Epithelial cell of proximal tubule (primary cell): ENCODE measurements around the gene FGFR2. TPM values are rescaled to one million over a fixed set of nuclear protein-coding genes. Genes with fewer than 3 reads are reported as not detected.

Experiments used
- DNase-seq: peaks from one replicate; pipeline ENCODE4 v3.0.0-alpha.2; 2011; ENCODE audit warnings: low read depth
- H3K4me3 ChIP-seq: 2 replicates; pipeline ENCODE4 v1.5.1; 2011; ENCODE audit warnings: low read depth, mild to moderate bottlenecking, low read length
- total RNA-seq: library from RNA; depleted of rRNA; stranded (reverse); fragments of >200 nt; gene quantifications from 2 replicates; pipeline ENCODE4 v1.2.3, GENCODE V29; 2015
- TF ChIP-seq, protein P1 (sequence below): conservative IDR thresholded peaks from 2 replicates; pipeline ENCODE4 v1.5.1; 2012; ENCODE audit warnings: low read depth, mild to moderate bottlenecking, low read length

Gene FGFR2
- total RNA-seq, 1 donor from 2014 or later = 1.6 TPM

DNA sequence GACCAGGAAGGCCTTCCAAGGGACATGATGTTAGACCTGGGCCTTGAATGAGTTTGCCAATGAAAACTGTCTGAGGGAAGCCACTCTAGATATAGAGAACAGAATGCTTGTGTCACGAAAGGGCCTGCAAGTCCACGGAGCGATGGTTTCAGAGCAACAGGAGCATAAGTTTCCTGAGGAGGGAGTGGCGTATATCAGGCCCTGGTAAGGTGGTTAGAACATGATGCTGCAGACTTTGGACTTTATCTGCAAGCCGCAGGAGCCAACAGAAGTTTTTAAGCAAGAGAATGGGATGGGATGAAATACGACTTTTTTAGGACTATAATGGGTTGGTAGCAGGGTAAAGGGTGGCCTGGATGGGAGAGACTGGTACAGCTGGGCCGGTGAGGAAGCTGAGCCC, 136.0 kb downstream of the FGFR2 start:
- H3K4me3 ChIP-seq = no peak overlapping the region
- TF ChIP-seq, protein P1, sequence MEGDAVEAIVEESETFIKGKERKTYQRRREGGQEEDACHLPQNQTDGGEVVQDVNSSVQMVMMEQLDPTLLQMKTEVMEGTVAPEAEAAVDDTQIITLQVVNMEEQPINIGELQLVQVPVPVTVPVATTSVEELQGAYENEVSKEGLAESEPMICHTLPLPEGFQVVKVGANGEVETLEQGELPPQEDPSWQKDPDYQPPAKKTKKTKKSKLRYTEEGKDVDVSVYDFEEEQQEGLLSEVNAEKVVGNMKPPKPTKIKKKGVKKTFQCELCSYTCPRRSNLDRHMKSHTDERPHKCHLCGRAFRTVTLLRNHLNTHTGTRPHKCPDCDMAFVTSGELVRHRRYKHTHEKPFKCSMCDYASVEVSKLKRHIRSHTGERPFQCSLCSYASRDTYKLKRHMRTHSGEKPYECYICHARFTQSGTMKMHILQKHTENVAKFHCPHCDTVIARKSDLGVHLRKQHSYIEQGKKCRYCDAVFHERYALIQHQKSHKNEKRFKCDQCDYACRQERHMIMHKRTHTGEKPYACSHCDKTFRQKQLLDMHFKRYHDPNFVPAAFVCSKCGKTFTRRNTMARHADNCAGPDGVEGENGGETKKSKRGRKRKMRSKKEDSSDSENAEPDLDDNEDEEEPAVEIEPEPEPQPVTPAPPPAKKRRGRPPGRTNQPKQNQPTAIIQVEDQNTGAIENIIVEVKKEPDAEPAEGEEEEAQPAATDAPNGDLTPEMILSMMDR = no peak
- DNase-seq = no peak

DNA sequence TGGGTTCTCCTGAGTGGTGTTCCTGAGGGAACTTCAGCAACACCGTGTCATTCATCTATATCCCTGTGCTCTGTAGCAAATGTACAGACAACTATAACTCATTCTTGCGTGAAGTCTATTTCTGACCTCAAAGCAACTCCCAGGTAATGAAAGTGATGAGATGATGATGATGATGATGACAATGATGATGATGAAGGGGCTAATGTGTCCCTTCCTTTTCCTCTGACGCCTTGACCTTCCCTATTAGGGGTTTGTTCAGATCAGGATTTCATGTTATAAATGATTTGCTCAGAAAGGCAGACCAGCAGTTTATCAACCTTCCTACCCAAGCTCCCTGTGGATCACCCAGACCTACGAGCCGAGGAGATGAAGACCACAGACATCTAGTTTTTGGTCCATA, 136.9 kb downstream of the FGFR2 start:
- DNase-seq = no peak
- H3K4me3 ChIP-seq = no peak overlapping the region
- TF ChIP-seq, protein P1 = no peak

DNA sequence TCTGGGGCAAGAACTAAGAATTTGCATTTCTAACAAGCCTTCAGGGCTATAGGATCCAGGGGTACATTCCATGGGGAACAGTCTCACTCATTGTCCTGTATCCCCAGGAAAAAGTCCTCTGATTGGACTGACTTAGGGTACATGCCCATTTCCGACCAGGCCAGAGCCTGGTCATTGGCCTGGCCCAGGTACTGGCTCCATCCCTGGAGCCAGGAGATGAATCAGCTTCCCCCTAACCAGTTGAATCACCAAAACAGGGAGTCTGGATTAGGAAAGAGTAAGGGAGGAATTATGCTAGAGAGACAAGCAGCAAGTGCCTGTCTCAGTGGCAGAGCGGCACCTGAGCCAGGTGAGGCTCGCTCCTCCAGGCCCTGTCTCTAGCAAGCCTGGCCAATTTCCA, 137.5 kb downstream of the FGFR2 start:
- H3K4me3 ChIP-seq = no peak overlapping the region
- no peak for DNase-seq
- TF ChIP-seq, protein P1 = no peak

DNA sequence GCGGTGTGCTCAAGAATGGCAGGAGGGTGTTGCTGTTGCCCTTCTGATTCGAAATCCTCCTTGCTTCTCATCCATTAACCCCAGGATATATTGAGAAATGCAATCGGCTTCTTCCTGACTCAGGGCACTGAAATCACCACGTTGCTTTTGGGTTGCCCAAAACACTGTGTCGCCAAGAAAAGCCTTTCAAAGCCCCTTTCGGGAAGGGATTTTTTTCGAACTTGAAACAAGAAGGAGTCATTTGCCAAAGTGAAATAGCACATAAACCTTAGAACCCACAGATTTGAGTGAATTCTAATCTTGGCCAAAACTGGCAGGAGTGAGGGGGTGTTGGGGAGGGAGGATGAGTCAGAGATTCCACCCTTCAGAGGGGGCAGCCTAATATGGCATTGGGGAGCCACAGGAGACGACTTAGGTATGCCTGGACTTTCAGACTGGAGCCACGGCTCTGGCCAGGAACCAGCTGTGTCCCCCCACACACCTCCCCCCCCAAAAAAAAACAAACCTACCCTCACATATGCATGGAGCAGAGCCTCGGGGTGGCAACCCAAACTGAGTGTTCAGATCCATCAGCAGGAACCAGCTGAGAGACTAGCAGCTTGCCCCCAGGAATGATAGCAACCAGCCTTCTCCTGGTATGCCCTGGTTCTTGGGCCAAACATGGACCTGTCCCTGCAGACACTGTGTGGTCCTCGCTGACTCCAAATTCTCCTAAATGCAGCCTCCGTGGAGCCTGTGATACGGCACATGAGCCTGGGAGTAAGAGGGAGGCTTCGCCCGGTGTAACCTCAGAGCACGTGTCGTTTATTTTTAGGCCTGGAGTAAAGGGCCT, 138.4 kb downstream of the FGFR2 start:
- H3K4me3 ChIP-seq = no peak overlapping the region
- TF ChIP-seq, protein P1 = no peak
- no peak for DNase-seq

DNA sequence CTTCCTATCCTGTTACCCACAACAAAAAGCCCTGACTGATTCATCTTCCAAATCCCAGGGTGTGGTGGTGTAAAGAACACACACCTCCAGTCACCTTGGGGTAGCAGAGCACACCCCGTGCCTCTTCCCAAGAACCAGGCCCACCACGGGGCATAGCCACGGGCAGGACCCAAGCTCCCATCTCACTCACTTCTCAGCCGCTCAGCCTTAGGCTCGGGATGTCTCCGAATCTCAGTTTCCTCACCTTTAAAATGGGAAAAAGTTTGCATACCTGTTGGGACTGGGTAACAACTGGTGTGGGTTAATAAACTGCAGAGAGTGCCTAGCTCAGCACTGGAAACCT, 139.0 kb downstream of the FGFR2 start:
- no peak for DNase-seq
- no peak overlapping the region for H3K4me3 ChIP-seq
- TF ChIP-seq, protein P1 = no peak

DNA sequence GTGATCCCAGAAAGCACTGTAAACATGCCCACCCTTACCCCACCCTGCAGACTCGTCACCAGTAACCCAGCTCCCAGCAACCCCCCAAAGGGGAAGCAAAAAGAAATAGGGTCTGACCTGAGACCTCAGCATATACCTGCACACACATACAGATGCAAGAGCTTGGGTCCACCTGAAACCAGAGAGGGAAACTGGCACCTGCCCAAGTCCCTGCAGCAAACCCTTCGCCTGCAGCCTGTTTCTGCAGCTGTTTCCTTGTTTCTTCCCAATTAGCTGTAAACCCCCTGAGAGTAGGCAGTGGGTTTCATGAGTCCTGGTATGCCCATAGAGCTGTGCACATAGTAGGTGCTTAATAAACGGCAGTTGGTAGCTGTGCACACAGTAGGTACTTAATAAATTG, 140.5 kb downstream of the FGFR2 start:
- DNase-seq = no peak
- H3K4me3 ChIP-seq = no peak overlapping the region
- TF ChIP-seq, protein P1 = no peak

DNA sequence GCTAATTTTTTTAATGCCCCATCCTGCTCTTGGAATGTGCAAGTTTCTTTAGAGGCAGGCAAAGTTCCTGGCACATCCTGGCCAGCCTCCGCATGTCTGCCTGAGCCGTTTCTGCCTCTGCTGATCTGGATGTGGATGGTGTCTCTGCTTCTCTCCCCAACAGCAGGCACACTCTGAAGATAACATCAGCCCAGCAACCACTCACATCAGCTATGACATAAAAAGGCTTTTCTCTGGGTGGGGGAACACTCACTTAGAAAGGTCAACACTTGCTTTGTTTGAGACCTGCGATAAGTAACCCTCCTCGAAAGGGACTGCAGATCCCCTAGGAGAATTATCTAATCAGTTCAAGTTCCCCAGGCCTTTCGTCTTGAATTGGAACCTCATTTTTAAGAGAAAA, 142.9 kb downstream of the FGFR2 start:
- TF ChIP-seq, protein P1 = no peak
- no peak overlapping the region for H3K4me3 ChIP-seq
- no peak for DNase-seq
